ENCODE measurements around the gene MON2.
A peak's percentile ranks its signal among the peaks of the same experiment; 100 is the strongest.
"Not testable (repeated sequence)": the region's sequence is repeated elsewhere in the genome, so short reads cannot be mapped to it uniquely, and the experiment has no call there.

Gene MON2

DNA sequence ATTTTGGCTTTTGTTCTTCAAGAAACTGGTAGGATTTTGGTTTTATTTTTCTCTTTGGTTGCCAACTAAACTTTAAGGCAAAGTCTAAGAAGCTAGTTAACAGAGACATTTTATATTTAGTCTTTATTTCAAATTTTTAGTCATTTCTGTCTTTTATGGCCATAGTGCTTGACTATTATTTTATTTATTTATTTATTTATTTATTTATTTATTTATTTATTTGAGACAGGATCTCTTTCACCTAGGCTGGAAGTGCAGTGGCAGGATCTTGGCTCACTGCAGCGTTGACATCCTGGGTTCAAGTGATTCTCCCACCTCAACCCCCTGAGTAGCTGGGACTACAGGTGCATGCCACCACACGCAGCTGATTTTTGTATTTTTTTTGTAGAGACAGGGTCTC lies 3.1 kb downstream of the MON2 start:
- no peak for DNase-seq
- in situ Hi-C loops (cut with MboI; ENCODE audit: low pct_unique_long_range_greater_than_20kb, low sequenced_read_pairs): no loop called here

DNA sequence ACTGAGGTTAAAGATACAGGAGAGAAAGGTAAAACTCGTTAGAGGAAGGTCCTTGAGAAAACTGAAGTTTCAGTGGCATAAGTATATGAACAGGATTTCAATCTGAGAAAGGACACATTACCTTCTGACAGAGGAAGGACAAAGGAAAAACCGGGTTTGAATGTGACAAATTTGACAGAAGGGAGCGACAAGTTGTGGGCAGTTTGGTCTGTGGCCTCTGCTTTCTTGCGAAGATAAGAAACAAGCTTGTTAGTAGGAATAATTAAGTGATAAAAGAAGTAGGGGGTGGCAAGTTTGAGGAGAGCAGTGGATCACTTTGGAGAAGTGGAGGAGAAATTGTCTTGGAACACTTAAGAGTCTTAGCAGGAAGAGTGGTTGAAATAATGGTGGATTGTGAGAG lies 5.1 kb downstream of the MON2 start:
- in situ Hi-C loops (cut with MboI; ENCODE audit: low pct_unique_long_range_greater_than_20kb, low sequenced_read_pairs): no loop called here
- no peak for DNase-seq

DNA sequence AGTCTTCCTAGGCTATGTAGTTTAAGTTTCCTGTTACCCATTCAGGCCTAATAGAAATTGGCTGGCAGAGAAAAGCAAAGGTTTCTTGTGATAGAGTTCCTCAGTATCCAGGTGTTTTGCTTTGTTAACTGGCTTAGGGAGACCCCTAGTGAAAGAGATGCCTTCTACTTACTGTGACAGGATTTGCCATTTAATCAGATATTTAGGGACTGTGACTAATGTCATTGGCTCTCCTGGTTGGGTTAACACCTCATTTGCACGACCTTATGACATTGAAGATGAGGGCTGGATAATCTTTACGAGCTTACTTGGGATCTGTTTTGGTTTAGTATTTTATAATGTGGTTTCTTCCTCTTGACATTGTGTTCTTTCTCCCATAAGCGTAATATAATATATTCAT lies 5.8 kb downstream of the MON2 start:
- DNase-seq: no peak
- in situ Hi-C loops (cut with MboI; ENCODE audit: low pct_unique_long_range_greater_than_20kb, low sequenced_read_pairs): no loop called here

DNA sequence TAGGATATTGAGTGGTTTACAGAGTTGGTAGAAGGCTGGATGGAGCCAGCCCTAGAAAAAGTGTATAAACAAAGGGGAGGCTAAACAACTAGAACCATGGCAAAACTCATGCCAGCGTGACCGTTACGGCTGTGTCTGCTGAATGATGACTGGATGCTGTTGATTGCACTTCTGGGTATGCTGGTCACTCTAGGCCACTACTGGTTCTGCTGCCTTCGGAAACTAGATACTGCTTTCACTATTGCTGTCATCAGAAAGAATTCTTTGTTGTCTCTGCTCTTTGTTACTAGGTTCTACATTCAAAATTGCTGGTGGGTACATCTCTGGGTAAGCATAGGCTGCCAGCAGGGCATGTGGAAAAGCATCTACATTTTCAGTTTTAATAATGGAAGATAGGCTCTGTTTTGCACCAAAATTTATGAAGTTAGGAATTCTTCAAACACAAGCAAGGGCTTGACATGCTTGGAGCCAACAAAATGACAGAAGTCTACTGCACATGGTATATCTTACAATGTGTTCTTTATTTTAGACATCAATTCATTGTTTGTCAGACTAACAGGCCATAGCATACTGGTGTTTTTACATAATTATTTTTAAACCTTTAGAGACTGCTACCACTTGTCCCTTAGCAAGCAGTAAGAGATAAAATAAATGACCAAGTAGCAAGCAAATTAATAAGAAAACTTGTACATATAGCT lies 15.4 kb downstream of the MON2 start:
- in situ Hi-C loops (cut with MboI; ENCODE audit: low pct_unique_long_range_greater_than_20kb, low sequenced_read_pairs): no loop called here
- no peak for DNase-seq

DNA sequence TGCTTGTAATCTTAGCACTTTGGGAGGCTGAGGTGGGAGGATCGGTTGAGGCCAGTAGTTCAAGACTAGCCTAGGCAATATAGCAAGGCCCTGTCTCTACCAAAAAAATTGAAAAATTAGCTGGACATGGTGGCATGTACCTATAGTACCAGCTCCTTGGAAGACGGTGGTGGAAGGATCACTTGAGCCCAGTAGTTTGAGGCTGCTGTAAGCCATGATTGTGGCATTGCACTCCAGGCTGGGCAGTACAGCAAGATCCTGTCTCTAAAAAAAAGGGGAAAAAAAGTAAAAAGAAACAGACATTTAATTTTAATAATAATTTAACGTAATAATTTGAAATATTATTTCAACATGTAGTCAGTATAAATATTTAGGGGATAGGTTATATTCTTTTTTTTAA lies 16.1 kb downstream of the MON2 start:
- DNase-seq: no peak
- in situ Hi-C loops (cut with MboI; ENCODE audit: low pct_unique_long_range_greater_than_20kb, low sequenced_read_pairs): no loop called here

DNA sequence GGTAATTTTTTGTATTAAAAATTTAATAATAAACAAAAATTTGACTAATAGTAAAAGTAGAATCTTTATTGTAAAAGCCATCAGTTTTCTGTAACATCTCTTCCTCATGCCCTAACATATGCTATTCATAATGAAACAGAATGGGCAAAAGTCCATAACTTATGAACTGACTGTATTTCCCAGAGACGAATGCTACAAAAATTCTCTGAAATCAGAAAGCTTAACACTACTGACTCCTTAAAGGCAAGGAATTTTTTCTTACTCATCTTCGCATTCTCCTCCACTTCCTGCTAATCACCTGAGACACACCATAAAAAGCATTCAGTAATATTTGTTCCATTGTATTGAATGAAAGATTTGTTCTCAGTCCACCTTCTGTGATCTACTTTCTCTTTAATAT lies 17.6 kb downstream of the MON2 start:
- in situ Hi-C loops (cut with MboI; ENCODE audit: low pct_unique_long_range_greater_than_20kb, low sequenced_read_pairs): no loop called here
- DNase-seq: no peak

DNA sequence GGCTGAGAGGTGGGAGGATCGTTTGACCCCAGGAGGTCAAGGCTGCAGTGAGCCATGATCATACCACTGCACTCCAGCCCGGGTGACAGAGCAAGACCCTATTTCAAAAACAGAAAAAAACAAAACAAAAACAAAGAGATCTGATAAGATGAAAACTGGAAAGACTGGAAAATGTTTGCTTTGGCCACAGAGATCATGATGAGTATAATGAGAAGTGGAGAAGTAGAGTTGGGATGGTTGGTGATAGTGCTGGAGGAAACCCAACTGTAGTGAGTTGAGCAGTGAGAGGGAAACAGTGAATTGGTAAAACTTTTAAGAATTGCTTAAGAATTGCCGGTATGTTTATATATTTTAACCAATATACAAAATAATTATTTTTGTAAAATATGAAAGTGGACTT lies 39.2 kb downstream of the MON2 start:
- no peak for DNase-seq
- in situ Hi-C loops (cut with MboI; ENCODE audit: low pct_unique_long_range_greater_than_20kb, low sequenced_read_pairs): no loop called here

DNA sequence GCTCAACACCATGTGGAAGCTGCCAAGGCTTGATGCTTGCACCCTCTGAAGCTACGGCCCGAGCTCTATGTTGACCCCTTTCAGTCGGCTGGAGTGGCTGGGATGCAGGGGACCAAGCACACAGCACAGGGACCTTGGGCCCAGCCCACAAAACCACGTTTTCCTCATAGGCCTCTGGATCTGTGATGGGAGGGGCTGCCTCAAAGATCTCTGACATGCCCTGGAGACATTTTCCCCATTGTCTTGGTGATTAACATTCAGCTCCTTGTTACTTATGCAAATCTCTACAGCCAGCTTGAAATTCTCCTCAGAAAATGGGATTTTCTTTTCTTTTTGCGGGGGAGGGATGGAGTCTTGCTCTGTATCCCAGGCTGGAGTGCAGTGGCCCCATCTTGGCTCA lies 46.3 kb downstream of the MON2 start:
- no peak for DNase-seq
- in situ Hi-C loops (cut with MboI; ENCODE audit: low pct_unique_long_range_greater_than_20kb, low sequenced_read_pairs): no loop called here

DNA sequence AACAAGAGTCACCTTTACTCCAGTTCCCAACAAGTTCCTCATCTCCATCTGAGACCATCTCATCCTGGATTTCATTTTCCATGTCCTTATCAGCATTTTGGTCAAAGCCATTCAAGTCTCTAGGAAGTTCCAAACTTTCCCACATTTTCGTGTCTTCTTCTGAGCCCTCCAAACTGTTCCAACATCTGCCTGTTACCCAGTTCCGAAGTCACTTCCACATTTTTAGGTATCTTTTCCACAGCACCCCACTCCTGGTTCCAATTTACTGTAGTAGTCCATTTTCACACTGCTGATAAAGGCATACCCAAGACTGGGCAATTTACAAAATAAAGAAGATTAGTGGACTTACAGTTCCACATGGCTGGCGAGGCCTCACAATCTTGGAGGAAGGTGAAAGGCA lies 47.5 kb downstream of the MON2 start:
- DNase-seq; in situ Hi-C loops (cut with MboI; ENCODE audit: low pct_unique_long_range_greater_than_20kb, low sequenced_read_pairs): not testable (repeated sequence)

DNA sequence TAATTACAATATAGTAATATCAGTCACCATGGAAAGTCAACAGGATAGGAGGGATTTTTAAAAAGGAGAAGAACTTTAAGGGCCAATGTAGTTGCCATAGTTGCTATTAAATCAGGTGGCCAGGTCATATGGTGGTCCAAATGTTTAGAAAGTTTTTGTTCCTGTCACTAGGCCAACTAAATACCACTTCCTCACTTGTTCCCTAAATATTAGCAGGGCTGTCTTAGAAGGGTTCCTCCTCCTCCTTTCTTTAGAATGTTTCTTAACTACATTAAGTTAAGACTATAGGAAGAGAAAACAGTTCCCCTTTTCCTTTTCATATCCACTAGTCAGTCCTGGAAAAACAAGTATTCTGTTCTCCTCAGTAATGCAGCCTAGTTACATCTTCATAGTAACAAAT lies 50.3 kb downstream of the MON2 start:
- DNase-seq: peak; percentile 82
- in situ Hi-C loops (cut with MboI; ENCODE audit: low pct_unique_long_range_greater_than_20kb, low sequenced_read_pairs): no loop called here

DNA sequence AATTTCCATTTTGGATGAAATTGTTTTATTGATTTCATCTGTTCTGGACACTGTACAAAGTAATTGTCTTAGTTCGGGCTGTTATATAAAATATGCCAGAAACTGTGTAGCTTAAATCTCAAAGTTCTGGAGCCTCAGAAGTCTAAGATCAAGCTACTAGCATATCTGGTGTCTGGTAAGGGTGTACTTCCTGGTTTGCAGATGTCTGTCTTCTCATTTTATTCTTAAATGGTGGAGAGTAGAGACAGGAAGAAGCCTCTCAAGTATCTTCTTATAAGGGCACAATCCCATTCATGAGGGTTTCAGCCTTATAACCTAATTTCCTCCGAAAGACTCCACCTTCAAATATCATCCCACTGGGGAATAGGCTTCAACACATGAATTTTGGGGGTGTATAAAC lies 51.3 kb downstream of the MON2 start:
- in situ Hi-C loops (cut with MboI; ENCODE audit: low pct_unique_long_range_greater_than_20kb, low sequenced_read_pairs): no loop called here

DNA sequence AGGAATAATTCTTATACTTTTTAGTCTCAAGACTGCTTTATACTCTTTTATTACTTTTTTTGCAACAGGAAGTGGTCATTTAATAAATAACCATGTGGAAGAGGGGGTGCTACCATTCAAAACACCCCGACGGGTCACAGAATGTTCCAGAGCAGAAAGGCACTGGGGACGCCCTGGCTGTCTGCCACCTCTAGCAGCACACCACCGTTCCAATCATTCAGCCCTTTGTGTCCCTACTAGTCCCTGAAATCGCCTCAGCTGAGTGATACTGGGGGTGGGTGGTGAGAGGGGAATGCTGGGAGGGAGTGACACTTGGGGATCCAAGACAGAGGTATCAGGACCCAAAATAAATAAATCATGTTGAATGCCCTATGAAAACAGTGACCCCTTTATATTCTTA lies 52.4 kb downstream of the MON2 start:
- no peak for DNase-seq
- in situ Hi-C loops (cut with MboI; ENCODE audit: low pct_unique_long_range_greater_than_20kb, low sequenced_read_pairs): no loop called here

More for the DNA sequence above, 51.3 kb downstream of the MON2 start:
- no peak for DNase-seq

DNA sequence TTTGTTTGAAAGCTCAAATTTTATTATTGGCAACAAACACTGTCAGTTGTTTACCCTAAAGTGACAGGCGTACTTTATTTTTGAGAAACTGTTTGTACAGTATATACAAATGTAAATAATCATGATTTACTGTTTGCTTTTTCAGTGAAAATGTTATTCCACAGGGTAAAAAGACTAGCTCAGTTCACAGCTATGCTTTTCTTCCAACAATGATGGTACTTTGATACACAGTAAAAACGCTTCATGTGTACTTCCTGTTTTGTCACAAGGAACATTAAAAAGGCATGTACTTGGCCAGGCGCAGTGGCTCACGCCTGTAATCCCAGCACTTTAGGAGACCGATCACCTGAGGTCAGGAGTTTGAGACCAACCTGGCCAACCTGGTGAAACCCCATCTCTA lies 53.7 kb downstream of the MON2 start:
- in situ Hi-C loops (cut with MboI; ENCODE audit: low pct_unique_long_range_greater_than_20kb, low sequenced_read_pairs): no loop called here
- no peak for DNase-seq

DNA sequence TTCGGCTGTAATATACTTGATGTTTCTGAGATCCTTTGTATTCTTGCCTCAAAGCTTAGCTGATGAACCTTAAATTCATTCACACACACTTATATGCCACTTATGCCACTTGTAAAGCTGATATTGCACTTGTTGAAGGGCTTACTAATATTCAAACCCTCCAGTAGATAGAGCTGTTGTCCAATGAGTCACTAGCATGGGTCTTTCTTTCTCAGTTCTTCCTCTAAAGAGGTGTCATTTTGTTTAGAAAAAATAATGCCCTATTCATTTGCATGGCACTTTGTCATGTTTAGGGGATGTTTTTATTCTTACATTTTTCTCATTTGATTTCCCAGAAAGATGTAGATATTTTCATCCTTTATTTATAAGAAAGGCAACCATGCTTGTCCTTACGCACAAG lies 56.4 kb downstream of the MON2 start:
- in situ Hi-C loops (cut with MboI; ENCODE audit: low pct_unique_long_range_greater_than_20kb, low sequenced_read_pairs): no loop called here
- no peak for DNase-seq

DNA sequence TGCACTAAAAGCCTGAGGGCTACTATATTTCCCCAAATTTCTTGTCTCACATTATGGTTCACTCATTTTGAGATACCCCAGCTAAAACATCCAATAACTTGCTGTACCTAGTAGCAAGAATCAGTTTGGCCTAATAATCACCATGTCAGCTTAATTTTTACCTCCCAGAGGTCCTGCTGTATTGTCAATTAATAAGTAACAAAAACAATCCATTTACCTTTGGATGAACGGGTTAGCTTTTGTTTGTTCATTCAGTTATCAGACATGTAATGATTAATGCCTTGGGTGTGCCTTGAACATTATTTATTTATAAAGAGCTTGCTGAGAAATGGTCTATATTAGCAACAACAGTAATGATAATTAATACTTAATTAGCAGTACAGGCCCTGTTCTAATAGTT lies 57.0 kb downstream of the MON2 start:
- DNase-seq: no peak

DNA sequence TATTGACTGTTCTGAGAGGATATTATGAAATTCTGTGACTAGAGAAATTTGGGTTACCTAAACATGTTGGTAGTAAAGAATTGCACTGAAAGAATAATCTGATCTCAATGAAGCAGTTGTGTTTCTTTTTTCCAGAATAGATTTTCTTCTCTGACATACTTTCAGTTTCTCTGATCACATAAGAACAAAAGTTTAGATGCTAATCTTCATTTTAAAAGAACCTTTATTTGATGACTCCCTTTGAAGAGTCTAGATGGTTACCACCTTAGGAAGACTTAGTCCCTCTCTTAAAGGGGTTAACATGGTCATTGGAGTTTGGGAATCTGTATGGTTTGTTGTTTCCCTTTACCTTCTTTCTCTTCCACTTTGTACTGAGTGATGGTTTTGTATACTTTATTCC lies 58.6 kb downstream of the MON2 start:
- in situ Hi-C loops (cut with MboI; ENCODE audit: low pct_unique_long_range_greater_than_20kb, low sequenced_read_pairs): no loop called here
- DNase-seq: no peak

More for the DNA sequence above, 57.0 kb downstream of the MON2 start:
- in situ Hi-C loops (cut with MboI; ENCODE audit: low pct_unique_long_range_greater_than_20kb, low sequenced_read_pairs): no loop called here

DNA sequence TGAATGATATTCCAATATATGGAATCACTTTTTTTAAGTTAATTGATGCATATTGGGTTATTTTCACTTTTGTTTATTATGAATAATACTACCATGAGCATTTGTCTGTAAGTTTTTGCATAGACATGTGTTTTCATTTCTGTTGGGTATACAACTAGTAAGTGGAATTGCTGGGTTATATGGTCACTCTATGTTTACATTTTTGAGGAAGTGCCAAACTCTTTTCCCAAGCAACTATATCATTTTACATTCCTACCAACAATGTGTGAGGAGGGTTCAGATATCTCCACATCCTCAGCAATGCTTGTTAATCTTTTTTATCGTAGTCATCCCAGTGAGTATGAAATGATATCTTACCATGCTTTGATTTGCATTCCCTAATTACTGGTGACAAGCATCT lies 64.0 kb downstream of the MON2 start:
- DNase-seq: no peak
- in situ Hi-C loops (cut with MboI; ENCODE audit: low pct_unique_long_range_greater_than_20kb, low sequenced_read_pairs): no loop called here

DNA sequence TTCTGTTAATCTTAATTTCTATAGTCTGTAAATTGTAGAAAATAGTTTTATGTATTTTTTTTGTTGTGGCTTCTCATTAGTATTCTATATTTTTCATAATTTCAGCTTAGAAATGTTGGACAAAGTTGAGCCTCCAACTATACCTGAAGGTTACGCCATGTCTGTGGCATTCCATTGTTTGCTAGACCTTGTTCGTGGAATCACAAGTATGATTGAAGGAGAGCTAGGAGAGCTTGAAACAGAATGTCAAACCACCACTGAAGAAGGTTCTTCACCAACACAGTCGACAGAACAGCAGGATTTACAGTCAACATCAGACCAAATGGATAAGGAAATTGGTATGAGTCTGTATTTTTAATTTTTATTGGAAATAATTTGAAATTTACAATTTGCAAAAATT lies 65.7 kb downstream of the MON2 start:
- no peak for DNase-seq
- in situ Hi-C loops (cut with MboI; ENCODE audit: low pct_unique_long_range_greater_than_20kb, low sequenced_read_pairs): no loop called here

DNA sequence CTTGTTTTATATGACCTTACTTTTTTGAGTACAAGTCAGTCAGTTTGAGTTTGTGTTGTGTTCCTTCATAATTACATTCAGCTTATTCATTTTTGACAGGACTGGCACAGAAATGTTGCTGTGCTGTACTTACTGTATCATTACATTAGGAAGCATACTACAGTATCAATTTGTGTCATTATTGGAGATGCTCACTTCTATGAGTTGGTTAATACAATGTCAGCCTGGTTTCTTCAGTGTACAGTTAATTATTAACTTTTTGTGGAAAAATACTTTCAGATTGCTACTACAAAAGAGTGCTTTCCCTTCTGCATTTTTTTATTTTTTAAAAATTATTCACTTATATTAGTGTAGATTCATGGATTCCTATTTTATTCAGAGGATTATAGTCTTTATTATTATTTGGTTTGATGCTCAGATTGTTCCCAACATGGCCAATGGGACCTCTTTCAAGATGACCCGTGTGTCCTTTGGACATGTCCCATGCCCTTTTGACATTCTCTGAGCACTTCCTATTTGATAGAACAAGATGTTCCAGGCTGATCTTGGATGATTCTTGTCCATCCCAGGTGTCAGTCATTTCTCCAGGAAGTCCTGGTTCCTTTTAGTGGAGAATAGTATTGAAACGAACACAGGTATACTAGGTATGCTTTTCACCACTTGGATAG lies 66.6 kb downstream of the MON2 start:
- no peak for DNase-seq
- in situ Hi-C loops (cut with MboI; ENCODE audit: low pct_unique_long_range_greater_than_20kb, low sequenced_read_pairs): no loop called here

DNA sequence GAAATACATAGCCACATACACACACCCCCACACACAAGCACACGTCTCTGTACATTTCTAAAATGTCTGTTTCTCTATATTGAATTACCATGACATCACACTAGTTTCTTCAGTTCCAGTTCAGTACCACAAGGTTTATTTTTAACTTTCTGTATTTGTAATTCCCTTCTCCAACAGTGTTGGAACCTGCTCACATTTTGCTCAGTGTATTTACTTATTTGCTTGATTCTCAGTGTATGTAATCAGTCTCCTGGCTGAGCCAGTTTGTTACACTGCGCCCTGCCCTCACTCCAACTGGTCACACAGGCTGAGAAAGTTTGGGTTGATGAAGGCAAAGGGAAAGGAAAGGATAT lies 67.1 kb downstream of the MON2 start:
- no peak for DNase-seq
- in situ Hi-C loops (cut with MboI; ENCODE audit: low pct_unique_long_range_greater_than_20kb, low sequenced_read_pairs): no loop called here

DNA sequence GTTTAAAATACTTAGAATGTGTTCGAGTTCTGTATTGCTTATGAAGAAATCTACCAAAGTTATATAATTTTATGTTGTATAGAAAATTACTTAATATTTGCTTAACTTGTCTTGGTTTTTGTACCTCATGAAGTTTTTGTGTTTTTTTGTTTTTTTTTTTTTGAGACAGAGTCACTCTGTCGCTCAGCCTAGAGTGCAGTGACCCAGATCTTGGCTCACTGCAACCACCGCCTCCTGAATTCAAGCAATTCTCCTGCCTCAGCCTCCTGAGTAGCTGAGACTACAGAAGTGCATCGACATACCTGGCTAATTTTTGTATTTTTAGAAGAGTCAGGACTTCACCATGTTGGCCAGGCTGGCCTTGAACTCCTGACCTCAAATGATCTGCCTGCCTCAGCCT lies 69.9 kb downstream of the MON2 start:
- in situ Hi-C loops (cut with MboI; ENCODE audit: low pct_unique_long_range_greater_than_20kb, low sequenced_read_pairs): no loop called here

More for the DNA sequence above, 69.9 kb downstream of the MON2 start:
- no peak for DNase-seq
